PC-9 (cell line): ENCODE data around the gene SIPA1L3. TPM values are rescaled to one million over a fixed set of nuclear protein-coding genes. Genes with fewer than 3 reads are reported as not detected.

ENCODE experiments used
- BruUV-seq: library from RNA; stranded (reverse); fragments of 400-500 nt; replicated peaks from 2 replicates; lab custom pipeline; 2021; lab: Mats Ljungman, UMichigan
- CTCF ChIA-PET: fragments of 300-600 bp; sonication (Branson Sonifier 250); formaldehyde crosslinking; loops from one replicate; lab custom pipeline; 2022; ENCODE audit warnings: antibody characterized with exemption; lab: Charles Lee
- POLR2A ChIA-PET: fragments of 300-600 bp; sonication (Branson Sonifier 250); formaldehyde crosslinking; loops from one replicate; lab custom pipeline; 2022; ENCODE audit warnings: antibody characterized with exemption; ENCODE audit not compliant: unreplicated experiment; lab: Charles Lee
- DNase-seq, 2 experiments: peaks; one replicate each; pipeline versions ENCODE4 v3.0.0 to v3.0.0-alpha.2; 2015 to 2022; ENCODE audit warnings: mixed read lengths in 1 of 2
- H2AFZ ChIP-seq: fragments of 200-600 bp; sonication (generic); 2 replicates; pipeline ENCODE4 v1.8.1; 2017; ENCODE audit warnings: antibody characterized with exemption
- H3F3A ChIP-seq: fragments of 200-600 bp; sonication (generic); 2 replicates; pipeline ENCODE4 v1.8.1; 2017; ENCODE audit warnings: antibody characterized with exemption, mild to moderate bottlenecking, low read depth; ENCODE audit not compliant: insufficient read depth
- H3K27ac ChIP-seq: fragments of 200-600 bp; sonication (generic); 2 replicates; pipeline ENCODE4 v1.6.1; 2016; ENCODE audit warnings: mixed run types
- H3K27me3 ChIP-seq: fragments of 200-600 bp; sonication (generic); 2 replicates; pipeline ENCODE4 v1.6.1; 2016; ENCODE audit warnings: low read depth, mixed run types; ENCODE audit not compliant: insufficient read depth
- H3K36me3 ChIP-seq: fragments of 200-600 bp; sonication (generic); 2 replicates; pipeline ENCODE4 v1.6.1; 2016; ENCODE audit warnings: low read depth, mixed run types
- H3K4me1 ChIP-seq: fragments of 200-600 bp; sonication (generic); replicated peaks from 2 replicates; pipeline ENCODE4 v1.6.1; 2016; ENCODE audit warnings: mixed run types; ENCODE audit not compliant: insufficient read depth
- H3K4me2 ChIP-seq: fragments of 200-600 bp; sonication (generic); 2 replicates; pipeline ENCODE4 v1.6.1; 2017; ENCODE audit warnings: mixed run types
- H3K4me3 ChIP-seq: fragments of 200-600 bp; sonication (generic); 2 replicates; pipeline ENCODE4 v1.6.1; 2016; ENCODE audit warnings: mixed run types
- H3K79me2 ChIP-seq: fragments of 200-600 bp; sonication (generic); 2 replicates; pipeline ENCODE4 v1.6.1; 2017; ENCODE audit warnings: low read depth, mixed run types
- H3K9me2 ChIP-seq: fragments of 200-600 bp; sonication (generic); 2 replicates; pipeline ENCODE4 v1.8.1; 2017; ENCODE audit warnings: mild to moderate bottlenecking; ENCODE audit not compliant: insufficient read depth
- H3K9me3 ChIP-seq: fragments of 200-600 bp; sonication (generic); 2 replicates; pipeline ENCODE4 v1.8.1; 2016; ENCODE audit warnings: low read depth; ENCODE audit not compliant: insufficient read depth
- H4K20me1 ChIP-seq: fragments of 200-600 bp; sonication (generic); 2 replicates; pipeline ENCODE4 v1.8.1; 2017; ENCODE audit not compliant: insufficient read depth
- EZH2 ChIP-seq: fragments of 200-600 bp; sonication (generic); IDR thresholded peaks from 2 replicates; pipeline ENCODE4 v1.8.0; 2017; ENCODE audit warnings: antibody characterized with exemption, low read depth
- intact Hi-C: fragments of 100-400 bp; cut with micrococcal nuclease; formaldehyde crosslinking; loops from one replicate; pipeline ENCODE4 v1.10.0; 2022; ENCODE audit not compliant: unreplicated experiment
- total RNA-seq: library from RNA; stranded (reverse); gene quantifications from 2 replicates; pipeline ENCODE4 v1.2.3, GENCODE V29; 2021
- TF ChIP-seq, protein P1 (sequence below): fragments of 200-600 bp; sonication (generic); conservative IDR thresholded peaks from 2 replicates; pipeline ENCODE4 v1.6.1; 2017; ENCODE audit warnings: mixed run types, antibody characterized with exemption, mild to moderate bottlenecking, moderate library complexity

Gene SIPA1L3
- total RNA-seq, 1 experiment from 2014 or later, result 55.2 TPM

DNA sequence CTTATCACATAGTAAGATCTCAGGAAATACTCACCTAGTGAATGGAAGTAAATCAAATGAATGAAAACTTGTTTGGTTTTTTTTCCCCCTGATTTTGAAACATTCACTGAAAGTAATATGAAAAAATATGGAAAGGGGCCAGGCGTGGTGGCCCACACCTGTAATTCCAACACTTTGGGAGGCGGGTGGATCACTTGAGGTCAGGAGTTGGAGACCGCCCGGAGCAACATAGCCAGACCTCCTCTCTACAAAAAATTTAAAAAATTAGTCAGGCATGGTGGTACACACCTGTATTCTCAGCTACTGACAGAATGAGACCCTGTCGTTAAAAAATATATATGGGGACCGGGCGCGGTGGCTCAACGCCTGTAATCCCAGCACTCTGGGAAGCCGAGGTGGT is 149.6 kb downstream of the SIPA1L3 start:
- H3K36me3 ChIP-seq, result no peaks in the 10 kb centered on the region
- intact Hi-C loops, result no loop called here

DNA sequence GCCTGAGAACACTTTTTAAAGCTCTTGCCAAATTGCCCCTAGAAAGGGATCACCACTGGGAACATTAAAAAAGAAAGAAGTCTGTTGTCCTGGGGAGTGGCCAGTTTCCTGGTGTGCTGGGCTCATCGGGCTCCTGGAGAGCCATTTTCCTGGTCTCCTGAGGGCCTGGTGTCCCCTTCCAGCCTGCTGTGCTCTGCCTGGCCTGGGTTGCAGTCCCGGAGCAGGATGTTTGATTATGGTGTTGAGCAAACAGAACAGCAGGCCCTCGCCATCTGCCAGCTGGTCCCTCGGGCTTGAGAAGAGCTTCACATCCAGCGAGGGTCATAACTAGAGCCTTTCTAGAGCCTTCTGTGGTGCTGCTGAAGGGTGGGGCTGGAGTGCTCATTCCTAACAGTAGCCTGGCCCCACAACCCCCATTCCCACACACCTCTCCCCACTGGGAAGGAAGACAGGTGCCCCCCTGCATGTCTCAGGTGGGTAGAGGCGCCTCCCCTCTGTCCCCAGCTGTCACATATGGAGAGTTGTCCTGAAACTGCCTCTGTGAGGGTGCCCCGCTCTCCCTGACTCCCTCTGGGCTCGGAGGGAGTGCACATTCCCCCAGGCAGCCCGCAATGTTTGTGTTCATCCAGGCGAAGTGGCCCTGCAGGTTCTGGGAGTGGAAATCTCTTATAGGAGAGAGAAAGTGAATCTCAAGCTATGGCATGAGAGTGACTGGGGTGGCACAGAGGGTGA is 151.1 kb downstream of the SIPA1L3 start:
- Histone ChIP-seq H4K20me1 (no peaks in the 10 kb centered on the region), H3K79me2 (peaks cover 15% of the 10 kb centered on the region; the same call in 1 of the 2 replicates), H3K4me2 (peak overlapping the region; percentile 65), H3K4me3 (no peak overlapping the region; the same call in 1 of the 2 replicates), H3F3A (peaks cover 28% of the 10 kb centered on the region), H3K4me1 (peaks cover 33% of the 10 kb centered on the region), H3K9me2 (no peaks in the 10 kb centered on the region), H3K9me3 (no peaks in the 10 kb centered on the region), H2AFZ (0 out of 2 replicates have a peak overlapping the region, but pooled peaks have one; percentile 14), H3K27ac (peak overlapping the region; percentile 66), H3K27me3 (no peaks in the 10 kb centered on the region), H3K36me3 (no peaks in the 10 kb centered on the region)
- DNase-seq, result peak; percentile 77 to 93
- CTCF ChIA-PET, result interaction anchor here (1.2 kb wide), 1 partner anchor 156 kb away, joined by 3 read pairs; no protein-coding TSS in a partner anchor
- intact Hi-C loops, result no loop called here
- BruUV-seq, result no TSS peak
- POLR2A ChIA-PET, result no interaction called here
- TF ChIP-seq, protein P1, sequence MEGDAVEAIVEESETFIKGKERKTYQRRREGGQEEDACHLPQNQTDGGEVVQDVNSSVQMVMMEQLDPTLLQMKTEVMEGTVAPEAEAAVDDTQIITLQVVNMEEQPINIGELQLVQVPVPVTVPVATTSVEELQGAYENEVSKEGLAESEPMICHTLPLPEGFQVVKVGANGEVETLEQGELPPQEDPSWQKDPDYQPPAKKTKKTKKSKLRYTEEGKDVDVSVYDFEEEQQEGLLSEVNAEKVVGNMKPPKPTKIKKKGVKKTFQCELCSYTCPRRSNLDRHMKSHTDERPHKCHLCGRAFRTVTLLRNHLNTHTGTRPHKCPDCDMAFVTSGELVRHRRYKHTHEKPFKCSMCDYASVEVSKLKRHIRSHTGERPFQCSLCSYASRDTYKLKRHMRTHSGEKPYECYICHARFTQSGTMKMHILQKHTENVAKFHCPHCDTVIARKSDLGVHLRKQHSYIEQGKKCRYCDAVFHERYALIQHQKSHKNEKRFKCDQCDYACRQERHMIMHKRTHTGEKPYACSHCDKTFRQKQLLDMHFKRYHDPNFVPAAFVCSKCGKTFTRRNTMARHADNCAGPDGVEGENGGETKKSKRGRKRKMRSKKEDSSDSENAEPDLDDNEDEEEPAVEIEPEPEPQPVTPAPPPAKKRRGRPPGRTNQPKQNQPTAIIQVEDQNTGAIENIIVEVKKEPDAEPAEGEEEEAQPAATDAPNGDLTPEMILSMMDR, result no peak
- no peak for TF ChIP-seq EZH2

More for the DNA sequence above, 149.6 kb downstream of the SIPA1L3 start:
- no peak for DNase-seq
- Histone ChIP-seq H4K20me1 (no peaks in the 10 kb centered on the region), H2AFZ (no peak overlapping the region), H3K4me3 (no peak overlapping the region), H3K79me2 (peaks cover 13% of the 10 kb centered on the region; the same call in 1 of the 2 replicates), H3K9me3 (no peaks in the 10 kb centered on the region), H3F3A (peaks cover 28% of the 10 kb centered on the region), H3K27me3 (no peaks in the 10 kb centered on the region), H3K27ac (no peak overlapping the region), H3K9me2 (no peaks in the 10 kb centered on the region), H3K4me2 (no peak overlapping the region), H3K4me1 (peaks cover 33% of the 10 kb centered on the region)
- POLR2A ChIA-PET, result no interaction called here
- BruUV-seq, result no TSS peak
- TF ChIP-seq EZH2, result no peak
- TF ChIP-seq, protein P1, result no peak
- CTCF ChIA-PET, result no interaction called here

- Histone ChIP-seq H2AFZ (no peak overlapping the region), H3K36me3 (no peaks in the 10 kb centered on the region), H3F3A (peaks cover 28% of the 10 kb centered on the region), H3K27me3 (no peaks in the 10 kb centered on the region), H3K9me2 (no peaks in the 10 kb centered on the region), H3K79me2 (peaks cover 15% of the 10 kb centered on the region; the same call in 1 of the 2 replicates), H3K4me3 (no peak overlapping the region), H3K9me3 (no peaks in the 10 kb centered on the region), H3K4me2 (no peak overlapping the region), H3K4me1 (peaks cover 33% of the 10 kb centered on the region), H4K20me1 (no peaks in the 10 kb centered on the region), H3K27ac (no peak overlapping the region)
- no peak for TF ChIP-seq EZH2
- TF ChIP-seq, protein P1, result no peak
- POLR2A ChIA-PET, result no interaction called here
- DNase-seq, result no peak
- intact Hi-C loops, result no loop called here
- BruUV-seq, result no TSS peak
- CTCF ChIA-PET, result no interaction called here
These were observed 152.9 kb downstream of the SIPA1L3 start for GRCh38 chr19:38059897-38060296.
